ENCODE results near the gene OR2H1.

OR2H1 gene

GRCh38 chr6:29499704-29500103 lies 42.7 kb downstream of the OR2H1 start:
- H2AFZ ChIP-seq (ENCODE audit: low read length): no peak overlapping the region
- H3K4me1 ChIP-seq (ENCODE audit: control insufficient read depth in 2 of 2, insufficient read depth in 1 of 2, low read depth in 1 of 2, low read length in 2 of 2): no peaks in the 10 kb centered on the region
- no peak overlapping the region for H3K14ac ChIP-seq (ENCODE audit: low read length)
- H3K23ac ChIP-seq (ENCODE audit: low read depth, low read length, poor library complexity): no peak overlapping the region
- no CpG with 5 or more reads among the region's 5 CpGs for WGBS, 2 donors (ENCODE audit: extremely low coverage in 2 of 2, insufficient read length in 2 of 2, insufficient replicate concordance in 1 of 2)
- H3K79me1 ChIP-seq (ENCODE audit: low read depth, low read length): no peaks in the 10 kb centered on the region
- no peak overlapping the region for H2BK15ac ChIP-seq (ENCODE audit: low read length)
- H3K4ac ChIP-seq (ENCODE audit: low read length): no peak overlapping the region
- H3K18ac ChIP-seq (ENCODE audit: low read length): no peak overlapping the region
- H3K27ac ChIP-seq (replicated peaks; ENCODE audit: low read length): no peak overlapping the region
- no peak overlapping the region for H2BK5ac ChIP-seq (ENCODE audit: low read length)
- H3K9me3 ChIP-seq (replicated peaks in 1 of 2; ENCODE audit: control insufficient read depth in 2 of 2, insufficient read depth in 1 of 2, low read depth in 1 of 2, low read length in 2 of 2): no peaks in the 10 kb centered on the region
- no peak for DNase-seq (ENCODE audit: low spot score)
- H2BK12ac ChIP-seq (ENCODE audit: low read length): no peak overlapping the region
- H2BK120ac ChIP-seq (ENCODE audit: low read depth, low read length): no peak overlapping the region
- no peak overlapping the region for H4K8ac ChIP-seq (ENCODE audit: low read depth, low read length)
- peaks cover 0 to 10% (median 0%) of the 10 kb centered on the region in 3 experiments for H3K27me3 ChIP-seq (ENCODE audit: control insufficient read depth in 3 of 3, insufficient read depth in 3 of 3, low read depth in 1 of 3, low read length in 3 of 3)
- no peaks in the 10 kb centered on the region for H3K36me3 ChIP-seq (replicated peaks in 1 of 2; ENCODE audit: control insufficient read depth in 2 of 2, insufficient read depth in 2 of 2, low read length in 2 of 2)
- no peak overlapping the region for H3K4me3 ChIP-seq (ENCODE audit: low read length in 2 of 2)
- no peak overlapping the region for H3K9ac ChIP-seq (ENCODE audit: low read depth, low read length, poor library complexity)
- H3K4me2 ChIP-seq (ENCODE audit: insufficient read depth, low read length, poor library complexity, severe bottlenecking): no peak overlapping the region
- no peak overlapping the region for H2AK5ac ChIP-seq (ENCODE audit: low read depth, low read length)
- H4K91ac ChIP-seq (ENCODE audit: low read depth, low read length, poor library complexity): no peak overlapping the region

GRCh38 chr6:29500594-29500993 lies 43.6 kb downstream of the OR2H1 start:
- H4K91ac ChIP-seq (ENCODE audit: low read depth, low read length, poor library complexity): no peak overlapping the region
- no peak overlapping the region for H2BK12ac ChIP-seq (ENCODE audit: low read length)
- no peak overlapping the region for H3K27ac ChIP-seq (replicated peaks; ENCODE audit: low read length)
- H3K79me1 ChIP-seq (ENCODE audit: low read depth, low read length): no peaks in the 10 kb centered on the region
- no peak overlapping the region for H2AK5ac ChIP-seq (ENCODE audit: low read depth, low read length)
- H2AFZ ChIP-seq (ENCODE audit: low read length): no peak overlapping the region
- no peaks in the 10 kb centered on the region for H3K9me3 ChIP-seq (replicated peaks in 1 of 2; ENCODE audit: control insufficient read depth in 2 of 2, insufficient read depth in 1 of 2, low read depth in 1 of 2, low read length in 2 of 2)
- no peak overlapping the region for H3K14ac ChIP-seq (ENCODE audit: low read length)
- H2BK120ac ChIP-seq (ENCODE audit: low read depth, low read length): no peak overlapping the region
- no peak overlapping the region for H3K4me2 ChIP-seq (ENCODE audit: insufficient read depth, low read length, poor library complexity, severe bottlenecking)
- no CpG with 5 or more reads among the region's 8 CpGs for WGBS, 2 donors (ENCODE audit: extremely low coverage in 2 of 2, insufficient read length in 2 of 2, insufficient replicate concordance in 1 of 2)
- H2BK5ac ChIP-seq (ENCODE audit: low read length): no peak overlapping the region
- no peak overlapping the region for H2BK15ac ChIP-seq (ENCODE audit: low read length)
- no peak overlapping the region for H4K8ac ChIP-seq (ENCODE audit: low read depth, low read length)
- H3K36me3 ChIP-seq (replicated peaks in 1 of 2; ENCODE audit: control insufficient read depth in 2 of 2, insufficient read depth in 2 of 2, low read length in 2 of 2): no peaks in the 10 kb centered on the region
- no peak for DNase-seq (ENCODE audit: low spot score)
- H3K27me3 ChIP-seq (ENCODE audit: control insufficient read depth in 3 of 3, insufficient read depth in 3 of 3, low read depth in 1 of 3, low read length in 3 of 3): peaks cover 0 to 12% (median 0%) of the 10 kb centered on the region in 3 experiments
- H3K4me1 ChIP-seq (ENCODE audit: control insufficient read depth in 2 of 2, insufficient read depth in 1 of 2, low read depth in 1 of 2, low read length in 2 of 2): no peaks in the 10 kb centered on the region
- H3K4ac ChIP-seq (ENCODE audit: low read length): no peak overlapping the region
- H3K4me3 ChIP-seq (ENCODE audit: low read length in 2 of 2): no peak overlapping the region
- no peak overlapping the region for H3K23ac ChIP-seq (ENCODE audit: low read depth, low read length, poor library complexity)
- H3K9ac ChIP-seq (ENCODE audit: low read depth, low read length, poor library complexity): no peak overlapping the region
- no peak overlapping the region for H3K18ac ChIP-seq (ENCODE audit: low read length)

- H3K23ac ChIP-seq (ENCODE audit: low read depth, low read length, poor library complexity): no peak overlapping the region
- WGBS, 2 donors (ENCODE audit: extremely low coverage in 2 of 2, insufficient read length in 2 of 2, insufficient replicate concordance in 1 of 2): no CpG with 5 or more reads among the region's 6 CpGs
- no peak for DNase-seq (ENCODE audit: low spot score)
- no peak overlapping the region for H3K4me2 ChIP-seq (ENCODE audit: insufficient read depth, low read length, poor library complexity, severe bottlenecking)
- no peaks in the 10 kb centered on the region for H3K4me1 ChIP-seq (ENCODE audit: control insufficient read depth in 2 of 2, insufficient read depth in 1 of 2, low read depth in 1 of 2, low read length in 2 of 2)
- no peaks in the 10 kb centered on the region for H3K9me3 ChIP-seq (replicated peaks in 1 of 2; ENCODE audit: control insufficient read depth in 2 of 2, insufficient read depth in 1 of 2, low read depth in 1 of 2, low read length in 2 of 2)
- no peak overlapping the region for H3K18ac ChIP-seq (ENCODE audit: low read length)
- H4K8ac ChIP-seq (ENCODE audit: low read depth, low read length): no peak overlapping the region
- no peak overlapping the region for H2BK12ac ChIP-seq (ENCODE audit: low read length)
- H3K27ac ChIP-seq (replicated peaks; ENCODE audit: low read length): no peak overlapping the region
- peaks cover 0 to 15% (median 0%) of the 10 kb centered on the region in 3 experiments for H3K27me3 ChIP-seq (ENCODE audit: control insufficient read depth in 3 of 3, insufficient read depth in 3 of 3, low read depth in 1 of 3, low read length in 3 of 3)
- no peak overlapping the region for H4K91ac ChIP-seq (ENCODE audit: low read depth, low read length, poor library complexity)
- no peak overlapping the region for H2BK15ac ChIP-seq (ENCODE audit: low read length)
- H3K4me3 ChIP-seq (ENCODE audit: low read length in 2 of 2): no peak overlapping the region
- no peaks in the 10 kb centered on the region for H3K36me3 ChIP-seq (replicated peaks in 1 of 2; ENCODE audit: control insufficient read depth in 2 of 2, insufficient read depth in 2 of 2, low read length in 2 of 2)
- H2AFZ ChIP-seq (ENCODE audit: low read length): no peak overlapping the region
- H2BK5ac ChIP-seq (ENCODE audit: low read length): no peak overlapping the region
- no peak overlapping the region for H3K4ac ChIP-seq (ENCODE audit: low read length)
- no peaks in the 10 kb centered on the region for H3K79me1 ChIP-seq (ENCODE audit: low read depth, low read length)
- no peak overlapping the region for H3K9ac ChIP-seq (ENCODE audit: low read depth, low read length, poor library complexity)
- no peak overlapping the region for H2BK120ac ChIP-seq (ENCODE audit: low read depth, low read length)
- no peak overlapping the region for H3K14ac ChIP-seq (ENCODE audit: low read length)
- no peak overlapping the region for H2AK5ac ChIP-seq (ENCODE audit: low read depth, low read length)
These were observed 44.2 kb downstream of the OR2H1 start for GRCh38 chr6:29501106-29501505.

- H4K91ac ChIP-seq (ENCODE audit: low read depth, low read length, poor library complexity): no peak overlapping the region
- H2AK5ac ChIP-seq (ENCODE audit: low read depth, low read length): no peak overlapping the region
- H3K9ac ChIP-seq (ENCODE audit: low read depth, low read length, poor library complexity): no peak overlapping the region
- peaks cover 0 to 21% (median 0%) of the 10 kb centered on the region in 3 experiments for H3K27me3 ChIP-seq (ENCODE audit: control insufficient read depth in 3 of 3, insufficient read depth in 3 of 3, low read depth in 1 of 3, low read length in 3 of 3)
- H3K4me3 ChIP-seq (ENCODE audit: low read length in 2 of 2): no peak overlapping the region
- H3K14ac ChIP-seq (ENCODE audit: low read length): no peak overlapping the region
- no peak overlapping the region for H3K18ac ChIP-seq (ENCODE audit: low read length)
- H2BK120ac ChIP-seq (ENCODE audit: low read depth, low read length): no peak overlapping the region
- H3K23ac ChIP-seq (ENCODE audit: low read depth, low read length, poor library complexity): no peak overlapping the region
- WGBS, 2 donors (ENCODE audit: extremely low coverage in 2 of 2, insufficient read length in 2 of 2, insufficient replicate concordance in 1 of 2): no CpG with 5 or more reads among the region's 3 CpGs
- no peaks in the 10 kb centered on the region for H3K79me1 ChIP-seq (ENCODE audit: low read depth, low read length)
- no peak overlapping the region for H4K8ac ChIP-seq (ENCODE audit: low read depth, low read length)
- H3K4ac ChIP-seq (ENCODE audit: low read length): no peak overlapping the region
- no peak overlapping the region for H2BK15ac ChIP-seq (ENCODE audit: low read length)
- no peak overlapping the region for H2BK12ac ChIP-seq (ENCODE audit: low read length)
- H3K4me2 ChIP-seq (ENCODE audit: insufficient read depth, low read length, poor library complexity, severe bottlenecking): no peak overlapping the region
- H3K9me3 ChIP-seq (replicated peaks in 1 of 2; ENCODE audit: control insufficient read depth in 2 of 2, insufficient read depth in 1 of 2, low read depth in 1 of 2, low read length in 2 of 2): no peaks in the 10 kb centered on the region
- H3K27ac ChIP-seq (replicated peaks; ENCODE audit: low read length): no peak overlapping the region
- no peak overlapping the region for H2BK5ac ChIP-seq (ENCODE audit: low read length)
- no peak overlapping the region for H2AFZ ChIP-seq (ENCODE audit: low read length)
- no peak for DNase-seq (ENCODE audit: low spot score)
- no peaks in the 10 kb centered on the region for H3K4me1 ChIP-seq (ENCODE audit: control insufficient read depth in 2 of 2, insufficient read depth in 1 of 2, low read depth in 1 of 2, low read length in 2 of 2)
- H3K36me3 ChIP-seq (replicated peaks in 1 of 2; ENCODE audit: control insufficient read depth in 2 of 2, insufficient read depth in 2 of 2, low read length in 2 of 2): no peaks in the 10 kb centered on the region
These were observed 45.2 kb downstream of the OR2H1 start for GRCh38 chr6:29502181-29502580.

All from neuronal stem cell (in vitro differentiated cells).